WTC11 (cell line): ENCODE data around the gene ST6GALNAC3.

Source experiments
- GABPB1 ChIP-seq: sonication (generic); formaldehyde crosslinking; IDR thresholded peaks from 2 replicates; pipeline ENCODE4 v1.8.1; 2023; ENCODE audit warnings: mild to moderate bottlenecking, missing genetic modification reagents
- NR2C2 ChIP-seq: sonication (generic); formaldehyde crosslinking; IDR thresholded peaks from 2 replicates; pipeline ENCODE4 v1.8.0; 2022; ENCODE audit warnings: mild to moderate bottlenecking, missing genetic modification reagents
- TF ChIP-seq, protein P1 (sequence below): sonication (generic); formaldehyde crosslinking; IDR thresholded peaks from 2 replicates; pipeline ENCODE4 v1.8.1; 2023; ENCODE audit warnings: mild to moderate bottlenecking, moderate library complexity, missing genetic modification reagents
- TF ChIP-seq, protein P2 (sequence below): fragments of 200-600 bp; IDR thresholded peaks from 2 replicates; pipeline ENCODE4 v1.8.0; 2022; ENCODE audit warnings: antibody characterized with exemption

DNA sequence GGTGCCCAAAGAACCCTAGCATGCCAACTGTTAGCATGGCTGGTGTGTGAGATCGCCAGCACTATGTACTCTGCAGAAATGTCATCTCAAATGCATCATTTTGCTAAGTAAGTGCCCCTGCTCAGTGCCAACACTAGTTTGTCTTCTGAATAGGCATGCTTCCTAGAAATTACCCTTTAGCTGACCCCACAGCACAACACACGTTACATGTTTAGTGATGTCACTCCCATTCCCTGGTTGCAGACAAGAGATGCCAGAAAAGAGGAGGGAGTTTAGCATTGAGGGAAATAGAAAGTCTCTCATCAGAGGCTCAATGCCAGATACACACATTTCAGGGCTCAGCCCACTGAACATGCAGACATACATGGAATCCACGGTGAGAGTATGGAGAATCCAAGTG is 9.3 kb upstream of the ST6GALNAC3 start:
- TF ChIP-seq NR2C2 (no peak), GABPB1 (CRISPR knock-in tag) (no peak)
- TF ChIP-seq, protein P1, sequence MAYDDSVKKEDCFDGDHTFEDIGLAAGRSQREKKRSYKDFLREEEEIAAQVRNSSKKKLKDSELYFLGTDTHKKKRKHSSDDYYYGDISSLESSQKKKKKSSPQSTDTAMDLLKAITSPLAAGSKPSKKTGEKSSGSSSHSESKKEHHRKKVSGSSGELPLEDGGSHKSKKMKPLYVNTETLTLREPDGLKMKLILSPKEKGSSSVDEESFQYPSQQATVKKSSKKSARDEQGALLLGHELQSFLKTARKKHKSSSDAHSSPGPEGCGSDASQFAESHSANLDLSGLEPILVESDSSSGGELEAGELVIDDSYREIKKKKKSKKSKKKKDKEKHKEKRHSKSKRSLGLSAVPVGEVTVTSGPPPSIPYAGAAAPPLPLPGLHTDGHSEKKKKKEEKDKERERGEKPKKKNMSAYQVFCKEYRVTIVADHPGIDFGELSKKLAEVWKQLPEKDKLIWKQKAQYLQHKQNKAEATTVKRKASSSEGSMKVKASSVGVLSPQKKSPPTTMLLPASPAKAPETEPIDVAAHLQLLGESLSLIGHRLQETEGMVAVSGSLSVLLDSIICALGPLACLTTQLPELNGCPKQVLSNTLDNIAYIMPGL: no peak
- TF ChIP-seq, protein P2, sequence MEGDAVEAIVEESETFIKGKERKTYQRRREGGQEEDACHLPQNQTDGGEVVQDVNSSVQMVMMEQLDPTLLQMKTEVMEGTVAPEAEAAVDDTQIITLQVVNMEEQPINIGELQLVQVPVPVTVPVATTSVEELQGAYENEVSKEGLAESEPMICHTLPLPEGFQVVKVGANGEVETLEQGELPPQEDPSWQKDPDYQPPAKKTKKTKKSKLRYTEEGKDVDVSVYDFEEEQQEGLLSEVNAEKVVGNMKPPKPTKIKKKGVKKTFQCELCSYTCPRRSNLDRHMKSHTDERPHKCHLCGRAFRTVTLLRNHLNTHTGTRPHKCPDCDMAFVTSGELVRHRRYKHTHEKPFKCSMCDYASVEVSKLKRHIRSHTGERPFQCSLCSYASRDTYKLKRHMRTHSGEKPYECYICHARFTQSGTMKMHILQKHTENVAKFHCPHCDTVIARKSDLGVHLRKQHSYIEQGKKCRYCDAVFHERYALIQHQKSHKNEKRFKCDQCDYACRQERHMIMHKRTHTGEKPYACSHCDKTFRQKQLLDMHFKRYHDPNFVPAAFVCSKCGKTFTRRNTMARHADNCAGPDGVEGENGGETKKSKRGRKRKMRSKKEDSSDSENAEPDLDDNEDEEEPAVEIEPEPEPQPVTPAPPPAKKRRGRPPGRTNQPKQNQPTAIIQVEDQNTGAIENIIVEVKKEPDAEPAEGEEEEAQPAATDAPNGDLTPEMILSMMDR: no peak
